ENCODE results near the gene PTPRT.

Gene PTPRT

GRCh38 chr20:42754706-42755105, 435.0 kb downstream of the PTPRT start:
- Histone ChIP-seq H3K27ac (ENCODE audit: low read length) (no peak overlapping the region), H3K9me3 (replicated peaks; ENCODE audit: insufficient read depth, low read length) (no peaks in the 10 kb centered on the region), H3K4me2 (ENCODE audit: low read depth, low read length) (no peak overlapping the region), H3K36me3 (replicated peaks; ENCODE audit: insufficient read depth, low read length) (no peaks in the 10 kb centered on the region), H2AFZ (ENCODE audit: low read length) (no peak overlapping the region), H3K9me2 (replicated peaks; ENCODE audit: insufficient read depth, low read length) (no peaks in the 10 kb centered on the region), H3F3A (ENCODE audit: insufficient read depth, low read length) (no peaks in the 10 kb centered on the region), H3K9ac (ENCODE audit: low read length) (no peak overlapping the region), H3K27me3 (replicated peaks; ENCODE audit: insufficient read depth, low read length) (no peaks in the 10 kb centered on the region), H3K4me1 (ENCODE audit: low read length) (no peaks in the 10 kb centered on the region), H4K20me1 (ENCODE audit: insufficient read depth, low read length) (no peaks in the 10 kb centered on the region), H3K4me3 (ENCODE audit: low read length) (no peak overlapping the region), H3K79me2 (ENCODE audit: low read length) (no peaks in the 10 kb centered on the region)
- TF ChIP-seq EZH2phosphoT487 (IDR thresholded peaks at IDR 0.05; ENCODE audit: low read length) (no peak), CTCF (IDR thresholded peaks at IDR 0.05; ENCODE audit: low read length) (no peak), EZH2 (optimal IDR thresholded peaks at IDR 0.05; ENCODE audit: low read depth, low read length) (no peak)
- no peak for DNase-seq

- Histone ChIP-seq H3K4me3 (ENCODE audit: low read length) (no peak overlapping the region), H2AFZ (ENCODE audit: low read length) (no peak overlapping the region), H3K4me2 (ENCODE audit: low read depth, low read length) (no peak overlapping the region), H3K27ac (ENCODE audit: low read length) (no peak overlapping the region), H3F3A (ENCODE audit: insufficient read depth, low read length) (no peaks in the 10 kb centered on the region), H3K9me2 (replicated peaks; ENCODE audit: insufficient read depth, low read length) (no peaks in the 10 kb centered on the region), H3K36me3 (replicated peaks; ENCODE audit: insufficient read depth, low read length) (no peaks in the 10 kb centered on the region), H3K27me3 (replicated peaks; ENCODE audit: insufficient read depth, low read length) (no peaks in the 10 kb centered on the region), H3K9ac (ENCODE audit: low read length) (no peak overlapping the region), H3K79me2 (ENCODE audit: low read length) (no peaks in the 10 kb centered on the region), H3K9me3 (replicated peaks; ENCODE audit: insufficient read depth, low read length) (no peaks in the 10 kb centered on the region), H4K20me1 (ENCODE audit: insufficient read depth, low read length) (no peaks in the 10 kb centered on the region), H3K4me1 (ENCODE audit: low read length) (no peaks in the 10 kb centered on the region)
- no peak for DNase-seq
- no peak for TF ChIP-seq EZH2 (optimal IDR thresholded peaks at IDR 0.05; ENCODE audit: low read depth, low read length)
- no peak for TF ChIP-seq EZH2phosphoT487 (IDR thresholded peaks at IDR 0.05; ENCODE audit: low read length)
- no peak for TF ChIP-seq CTCF (IDR thresholded peaks at IDR 0.05; ENCODE audit: low read length)
Observed at GRCh38 chr20:42752620-42753019, 437.1 kb downstream of the PTPRT start.

- Histone ChIP-seq H3K4me2 (ENCODE audit: low read depth, low read length) (no peak overlapping the region), H4K20me1 (ENCODE audit: insufficient read depth, low read length) (no peaks in the 10 kb centered on the region), H3K4me1 (ENCODE audit: low read length) (no peaks in the 10 kb centered on the region), H3K27ac (ENCODE audit: low read length) (no peak overlapping the region), H3K9me2 (replicated peaks; ENCODE audit: insufficient read depth, low read length) (no peaks in the 10 kb centered on the region), H3F3A (ENCODE audit: insufficient read depth, low read length) (no peaks in the 10 kb centered on the region), H3K27me3 (replicated peaks; ENCODE audit: insufficient read depth, low read length) (no peaks in the 10 kb centered on the region), H3K4me3 (ENCODE audit: low read length) (no peak overlapping the region), H2AFZ (ENCODE audit: low read length) (no peak overlapping the region), H3K36me3 (replicated peaks; ENCODE audit: insufficient read depth, low read length) (no peaks in the 10 kb centered on the region), H3K9me3 (replicated peaks; ENCODE audit: insufficient read depth, low read length) (no peaks in the 10 kb centered on the region), H3K79me2 (ENCODE audit: low read length) (no peaks in the 10 kb centered on the region), H3K9ac (ENCODE audit: low read length) (no peak overlapping the region)
- no peak for TF ChIP-seq EZH2phosphoT487 (IDR thresholded peaks at IDR 0.05; ENCODE audit: low read length)
- no peak for TF ChIP-seq EZH2 (optimal IDR thresholded peaks at IDR 0.05; ENCODE audit: low read depth, low read length)
- TF ChIP-seq CTCF (IDR thresholded peaks at IDR 0.05; ENCODE audit: low read length), result no peak
- DNase-seq, result no peak
Observed at GRCh38 chr20:42749556-42749955, 440.1 kb downstream of the PTPRT start.

Measured in MM.1S (cell line).